A673 (cell line): ENCODE data around the gene TNNT1.

Source experiments
- CTCF ChIP-seq: fragments of 300-800, 200-600 bp; sonication (generic); conservative IDR thresholded peaks from 2 replicates; pipeline ENCODE4 v1.5.1; 2017; ENCODE audit warnings: low read depth, mild to moderate bottlenecking, antibody characterized with exemption, low read length, moderate library complexity, mixed read lengths
- EZH2 ChIP-seq: fragments of 200-600 bp; sonication (generic); IDR thresholded peaks from 2 replicates; pipeline ENCODE4 v1.6.1; 2017; ENCODE audit warnings: borderline replicate concordance, low read depth, mild to moderate bottlenecking, mixed read lengths, antibody characterized with exemption, low read length; ENCODE audit not compliant: poor library complexity, severe bottlenecking

- TF ChIP-seq CTCF, result no peak
- no peak for TF ChIP-seq EZH2
Measured at GRCh38 chr19:55141696-55142095, 7.3 kb downstream of the TNNT1 start.
